ENCODE results near the gene C1orf35.
A peak's percentile ranks its signal among the peaks of the same experiment; 100 is the strongest.

Gene C1orf35

GRCh38 chr1:228102791-228103620 lies at the start of gene C1orf35:
Gene C1orf35 (minus strand): TSS chr1:228103325. CDS start chr1:228103227, 98 bp downstream.
- DNase-seq: peak; percentile 93

- DNase-seq: no peak
Measured at GRCh38 chr1:228152918-228153258, 49.8 kb upstream of the C1orf35 start.

- DNase-seq: no peak
Measured at GRCh38 chr1:228152097-228152917, 49.2 kb upstream of the C1orf35 start.

GRCh38 chr1:228151180-228151925 lies 48.2 kb upstream of the C1orf35 start:
- no peak for DNase-seq

- DNase-seq: no peak
Measured at GRCh38 chr1:228150461-228151179, 47.5 kb upstream of the C1orf35 start.

- no peak for DNase-seq
Measured at GRCh38 chr1:228150120-228150460, 47.0 kb upstream of the C1orf35 start.

GRCh38 chr1:228149406-228150119 lies 46.4 kb upstream of the C1orf35 start, which contains the start of gene GJC2:
Gene GJC2 (plus strand): TSS chr1:228149930. CDS start chr1:228157759, 7,829 bp downstream.
- DNase-seq: no peak

- no peak for DNase-seq
Measured at GRCh38 chr1:228148935-228149405, 45.8 kb upstream of the C1orf35 start.

GRCh38 chr1:228148196-228148861 lies 45.2 kb upstream of the C1orf35 start:
- DNase-seq: no peak

- DNase-seq: no peak
Measured at GRCh38 chr1:228147768-228148167, 44.6 kb upstream of the C1orf35 start.

- no peak for DNase-seq
Measured at GRCh38 chr1:228147151-228147693, 44.1 kb upstream of the C1orf35 start.

GRCh38 chr1:228146417-228147150 lies 43.5 kb upstream of the C1orf35 start:
- no peak for DNase-seq

GRCh38 chr1:228145463-228146416 lies 42.6 kb upstream of the C1orf35 start:
- no peak for DNase-seq

GRCh38 chr1:228144993-228145343 lies 41.8 kb upstream of the C1orf35 start:
- DNase-seq: no peak

- DNase-seq: no peak
Measured at GRCh38 chr1:228144193-228144992, 41.3 kb upstream of the C1orf35 start.

GRCh38 chr1:228143480-228144192 lies 40.5 kb upstream of the C1orf35 start:
- DNase-seq: no peak

GRCh38 chr1:228142701-228143136 lies 39.6 kb upstream of the C1orf35 start:
- DNase-seq: no peak

Data from DMS153 (cell line).